Small intestine (tissue), 7 donors: ENCODE measurements around the gene NSG2. TPM values are rescaled to one million over a fixed set of nuclear protein-coding genes. Genes with fewer than 3 reads are reported as not detected.
"Not testable (repeated sequence)": the region's sequence is repeated elsewhere in the genome, so short reads cannot be mapped to it uniquely, and the experiment has no call there.

ENCODE experiments used
- DNase-seq, 2 donors: peaks; one replicate each; pipeline versions ENCODE4 v3.0.0 to v3.0.0-alpha.2; 2013
- FAIRE-seq: peaks from 2 replicates; lab custom pipeline; 2012; peaks lifted over from hg19 to GRCh38; lab: Jason Lieb, UNC
- H3K27ac ChIP-seq, 3 donors: one replicate each; pipeline ENCODE4 v1.5.1; 2013; ENCODE audit warnings: low read length in 2 of 3, mild to moderate bottlenecking in 2 of 3, control low read depth in 1 of 3, inconsistent platforms in 1 of 3, low read depth in 1 of 3, moderate library complexity in 1 of 3
- H3K27me3 ChIP-seq, 3 donors: one replicate each; pipeline ENCODE4 v1.6.1; 2013; ENCODE audit warnings: low read length in 3 of 3, inconsistent platforms in 1 of 3; ENCODE audit not compliant: control insufficient read depth in 3 of 3, insufficient read depth in 3 of 3
- H3K36me3 ChIP-seq, 3 donors: one replicate each; pipeline ENCODE4 v1.6.1; 2013; ENCODE audit warnings: low read length in 3 of 3, inconsistent platforms in 1 of 3, low read depth in 1 of 3, mild to moderate bottlenecking in 1 of 3, moderate library complexity in 1 of 3; ENCODE audit not compliant: control insufficient read depth in 3 of 3, insufficient read depth in 2 of 3
- H3K4me1 ChIP-seq, 3 donors: one replicate each; pipeline ENCODE4 v1.6.1; 2013; ENCODE audit warnings: low read length in 2 of 3, inconsistent platforms in 1 of 3, low read depth in 1 of 3, mild to moderate bottlenecking in 1 of 3, moderate library complexity in 1 of 3; ENCODE audit not compliant: control insufficient read depth in 3 of 3, insufficient read depth in 2 of 3
- H3K4me3 ChIP-seq, 3 donors: one replicate each; pipeline ENCODE4 v1.5.1; 2013; ENCODE audit warnings: low read length in 3 of 3, control low read depth in 1 of 3, inconsistent platforms in 1 of 3, low read depth in 1 of 3, mild to moderate bottlenecking in 1 of 3, moderate library complexity in 1 of 3
- H3K9me3 ChIP-seq, 2 donors: one replicate each; pipeline ENCODE4 v1.6.1; 2013; ENCODE audit warnings: low read depth in 1 of 2, low read length in 1 of 2; ENCODE audit not compliant: control insufficient read depth in 2 of 2, insufficient read depth in 1 of 2
- WGBS, 3 donors: extraction: QIAGEN DNeasy Blood & Tissue Kit; methylation state at CpG; one replicate each; pipeline ENCODE4 v1.1.7; 2013; 5-methylcytosine and 5-hydroxymethylcytosine counted together
- polyA plus RNA-seq, 4 donors: library from polyadenylated mRNA; stranded (reverse) in 3 of 4; unstranded in 1 of 4; fragments of 200-250 nt in 3 of 4; fragments of 120-200 nt in 1 of 4; gene quantifications; one replicate each; pipeline versions ENCODE4 v1.2.1 to v1.2.3, GENCODE V29; 2013
- donor health status: healthy with polysubstance abuse.
- donor health status: control.
- donor health status: control.
- donor health status: Bipolar disorder and iron deficiency.
- donor health status: healthy.

NSG2 gene
- polyA plus RNA-seq, 4 donors = 0.81 to 22.7 (median 1.7) TPM; not detected in 1

DNA sequence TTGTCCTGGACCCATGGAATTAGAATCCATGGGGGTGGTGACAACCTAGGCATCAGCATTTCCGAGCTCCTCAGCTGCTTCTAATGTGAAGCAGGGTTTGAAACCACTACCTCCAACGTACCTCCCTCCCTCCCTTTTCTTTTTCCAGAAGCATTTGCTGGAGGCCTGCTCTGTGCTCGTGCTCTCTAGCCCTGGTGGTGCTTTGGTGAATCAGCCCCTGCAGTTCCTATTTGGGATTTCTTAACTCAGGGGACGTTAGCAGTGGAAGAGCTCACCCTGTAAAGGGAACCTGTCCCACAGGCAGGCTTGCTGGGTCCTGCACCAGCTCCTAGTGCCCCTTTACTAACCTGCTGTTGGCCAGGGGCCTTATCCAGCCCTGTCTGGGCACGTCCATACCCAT, 55.0 kb downstream of the NSG2 start:
- Histone ChIP-seq H3K4me3 (no peak overlapping the region), H3K36me3 (no peaks in the 10 kb centered on the region), H3K27me3 (no peaks in the 10 kb centered on the region), H3K4me1 (no peaks in the 10 kb centered on the region), H3K9me3 (no peaks in the 10 kb centered on the region), H3K27ac (no peak overlapping the region)
- whole genome bisulfite sequencing, 3 donors = 41 to 56% (median 51%) methylated on average over 5 of the region's 5 CpGs
- FAIRE-seq = no peak
- DNase-seq = no peak

DNA sequence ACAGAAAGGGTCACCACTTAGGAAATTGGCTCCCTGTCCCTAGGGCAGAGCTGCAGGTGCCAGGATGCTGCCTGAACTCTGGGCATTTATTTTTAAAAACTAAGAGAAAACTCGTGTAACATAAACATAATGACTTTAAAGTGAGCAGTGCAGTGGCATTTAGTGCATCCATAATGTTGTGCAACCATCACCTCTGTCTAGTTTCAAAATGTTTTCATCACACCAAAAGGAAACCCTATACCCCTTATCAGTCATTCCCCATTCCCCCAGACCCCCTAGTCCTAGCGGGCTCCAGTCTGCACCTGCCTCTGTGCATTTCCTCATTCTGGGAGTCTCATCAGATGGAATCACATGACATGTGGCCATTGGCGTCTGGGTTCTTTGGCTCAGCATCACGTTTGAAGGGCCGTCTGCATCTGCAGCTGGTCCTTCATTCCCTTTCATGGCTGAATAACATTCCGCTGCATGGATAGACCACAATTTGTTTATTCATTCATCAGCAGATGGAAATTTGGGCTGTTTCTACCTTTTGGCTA, 55.8 kb downstream of the NSG2 start:
- 56 to 60% (median 59%) methylated on average over 6 of the region's 6 CpGs for WGBS, 3 donors
- Histone ChIP-seq H3K27ac (no peak overlapping the region), H3K36me3 (no peaks in the 10 kb centered on the region), H3K4me3 (no peak overlapping the region), H3K4me1 (no peaks in the 10 kb centered on the region), H3K27me3 (no peaks in the 10 kb centered on the region), H3K9me3 (no peaks in the 10 kb centered on the region)
- DNase-seq (no peak), FAIRE-seq (no peak)

DNA sequence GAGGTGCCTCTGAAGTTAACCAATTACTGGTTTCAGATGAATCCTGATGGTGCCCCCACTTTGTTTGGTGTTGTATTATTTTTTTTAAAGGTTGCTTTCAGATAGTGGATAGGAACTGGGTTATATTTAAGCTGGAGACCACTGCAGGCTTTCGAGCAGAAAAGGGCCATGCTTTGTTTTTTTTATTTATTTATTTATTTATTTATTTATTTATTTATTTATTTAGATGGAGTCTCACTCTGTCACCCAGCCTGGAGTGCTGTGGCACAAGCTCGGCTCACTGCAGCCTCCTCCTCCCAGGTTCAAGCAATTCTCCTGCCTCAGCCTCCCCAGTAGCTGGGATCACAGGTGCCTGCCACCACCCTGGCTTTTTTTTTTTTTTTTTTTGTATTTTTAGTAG, 57.1 kb downstream of the NSG2 start:
- 78 to 89% (median 87%) methylated on average over 2 of the region's 2 CpGs for WGBS, 3 donors
- H3K27me3 ChIP-seq, H3K4me3 ChIP-seq, H3K9me3 ChIP-seq, FAIRE-seq, H3K36me3 ChIP-seq, H3K27ac ChIP-seq, H3K4me1 ChIP-seq, DNase-seq: not testable (repeated sequence)

DNA sequence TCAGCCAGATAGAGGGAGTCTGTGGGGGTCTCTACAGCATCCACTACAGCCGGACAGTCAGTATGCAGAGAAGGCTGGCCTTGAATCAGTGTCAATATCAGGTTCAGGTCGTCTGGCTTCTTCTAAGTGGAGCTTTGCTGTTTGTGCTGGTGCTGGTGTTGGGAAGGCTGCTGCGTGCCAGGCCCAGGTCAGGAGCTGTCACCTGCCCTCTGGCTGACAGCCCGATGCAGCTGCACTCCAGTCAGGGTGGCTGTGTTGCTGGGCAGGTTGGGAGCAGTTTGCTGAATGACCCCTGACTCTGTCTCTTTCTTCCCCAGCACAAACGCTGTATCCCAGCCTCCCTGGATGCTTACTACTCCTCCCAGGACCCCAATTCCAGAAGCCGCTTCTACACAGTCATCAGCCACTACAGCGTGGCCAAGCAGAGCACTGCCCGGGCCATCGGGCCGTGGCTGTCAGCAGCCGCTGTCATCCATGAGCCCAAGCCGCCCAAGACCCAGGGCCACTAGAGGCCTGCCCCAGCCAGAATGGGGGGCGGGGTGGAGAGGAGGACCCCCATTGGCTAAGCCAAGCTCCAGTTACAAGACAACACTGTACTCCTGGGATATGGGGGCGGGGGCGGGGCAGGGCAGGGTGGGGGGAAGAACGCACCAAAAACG, 61.6 kb downstream of the NSG2 start:
- DNase-seq = no peak
- Histone ChIP-seq H3K4me3 (no peak overlapping the region), H3K4me1 (no peaks in the 10 kb centered on the region), H3K9me3 (no peaks in the 10 kb centered on the region), H3K27me3 (peaks cover 0 to 3% (median 0%) of the 10 kb centered on the region in 3 donors), H3K27ac (no peak overlapping the region), H3K36me3 (no peaks in the 10 kb centered on the region)
- 63 to 70% (median 67%) methylated on average over 17 of the region's 17 CpGs for WGBS, 3 donors
- FAIRE-seq = no peak

DNA sequence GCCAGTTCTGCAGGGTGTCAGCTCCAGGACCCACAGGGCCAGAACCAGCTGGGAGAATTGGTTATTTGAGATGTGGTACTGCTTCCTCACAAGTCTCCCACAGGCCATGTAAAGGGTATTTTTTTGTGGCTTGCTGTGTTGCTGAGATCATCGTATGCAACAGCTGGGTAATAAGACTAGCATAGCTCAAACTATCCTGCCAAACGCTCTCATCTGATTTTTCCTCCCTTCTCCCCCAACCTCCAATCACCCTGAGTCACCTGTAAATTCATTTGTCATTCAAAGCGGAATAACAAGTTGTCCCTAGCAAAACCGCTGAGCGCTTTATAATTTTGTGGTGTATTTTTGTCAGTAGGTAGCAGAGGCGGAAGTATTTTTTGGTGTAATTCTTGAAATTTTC, 63.2 kb downstream of the NSG2 start:
- Histone ChIP-seq H3K36me3 (no peaks in the 10 kb centered on the region), H3K27ac (no peak overlapping the region), H3K9me3 (no peaks in the 10 kb centered on the region), H3K27me3 (peaks cover 0 to 3% (median 0%) of the 10 kb centered on the region in 3 donors), H3K4me1 (no peaks in the 10 kb centered on the region), H3K4me3 (no peak overlapping the region)
- 83 to 85% (median 84%) methylated on average over 6 of the region's 6 CpGs for WGBS, 3 donors
- DNase-seq (no peak), FAIRE-seq (no peak)

DNA sequence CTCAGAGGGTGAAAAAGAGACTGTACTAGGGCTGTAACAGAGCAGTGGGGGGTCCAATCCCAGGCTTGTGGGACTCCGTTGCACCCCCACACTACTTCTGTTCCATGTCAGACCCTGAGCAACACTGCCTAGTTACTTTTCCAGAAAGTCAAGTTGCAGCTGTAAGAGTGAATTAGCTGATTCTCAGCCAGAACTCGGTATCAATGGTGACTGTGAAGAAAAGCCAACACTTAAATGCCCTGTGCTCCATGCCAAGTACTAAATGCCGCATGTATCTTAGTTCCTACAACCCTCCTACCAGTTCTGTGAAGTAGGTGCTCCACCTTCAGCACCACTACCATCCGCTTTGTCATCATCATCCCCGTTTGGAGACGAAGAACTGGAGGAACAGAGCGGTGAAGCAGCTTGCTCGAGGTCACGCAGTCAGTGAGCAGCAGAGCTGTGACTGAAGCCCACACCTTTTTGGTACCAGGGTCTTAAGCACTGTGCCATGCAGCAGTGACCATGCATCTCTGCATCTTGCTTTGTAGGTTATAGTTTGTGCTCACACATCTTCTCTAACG, 64.3 kb downstream of the NSG2 start:
- Histone ChIP-seq H3K36me3 (no peaks in the 10 kb centered on the region), H3K9me3 (no peaks in the 10 kb centered on the region), H3K4me3 (no peak overlapping the region), H3K27ac (no peak overlapping the region), H3K4me1 (no peaks in the 10 kb centered on the region), H3K27me3 (peaks cover 0 to 3% (median 0%) of the 10 kb centered on the region in 3 donors)
- DNase-seq = no peak
- no peak for FAIRE-seq
- WGBS, 3 donors = 78 to 82% (median 79%) methylated on average over 10 of the region's 10 CpGs

DNA sequence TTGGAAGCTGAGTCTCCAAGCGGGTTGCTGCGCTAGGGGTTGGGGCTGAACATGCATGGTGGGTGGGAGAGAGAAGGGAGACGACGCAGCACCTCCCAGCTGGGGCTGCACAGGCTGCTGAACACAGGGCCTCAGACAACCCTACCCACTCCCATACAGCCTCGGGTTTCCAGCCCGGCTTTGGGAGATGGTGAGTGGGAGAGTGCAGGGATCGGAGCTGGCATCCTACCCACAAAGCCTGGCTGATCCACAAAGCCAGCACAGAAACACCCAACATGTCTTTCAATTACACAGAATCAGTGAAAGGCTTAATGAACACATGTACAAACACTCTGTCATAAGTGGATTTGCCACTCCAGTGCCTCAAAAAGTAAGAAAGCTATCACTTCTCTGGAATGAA, 64.8 kb downstream of the NSG2 start:
- H3K4me1 ChIP-seq = no peaks in the 10 kb centered on the region
- DNase-seq = no peak
- peaks cover 0 to 3% (median 0%) of the 10 kb centered on the region in 3 donors for H3K27me3 ChIP-seq
- no peaks in the 10 kb centered on the region for H3K36me3 ChIP-seq
- H3K4me3 ChIP-seq = no peak overlapping the region
- 84 to 86% (median 84%) methylated on average over 7 of the region's 7 CpGs for WGBS, 3 donors
- no peak for FAIRE-seq
- no peaks in the 10 kb centered on the region for H3K9me3 ChIP-seq
- H3K27ac ChIP-seq = no peak overlapping the region

DNA sequence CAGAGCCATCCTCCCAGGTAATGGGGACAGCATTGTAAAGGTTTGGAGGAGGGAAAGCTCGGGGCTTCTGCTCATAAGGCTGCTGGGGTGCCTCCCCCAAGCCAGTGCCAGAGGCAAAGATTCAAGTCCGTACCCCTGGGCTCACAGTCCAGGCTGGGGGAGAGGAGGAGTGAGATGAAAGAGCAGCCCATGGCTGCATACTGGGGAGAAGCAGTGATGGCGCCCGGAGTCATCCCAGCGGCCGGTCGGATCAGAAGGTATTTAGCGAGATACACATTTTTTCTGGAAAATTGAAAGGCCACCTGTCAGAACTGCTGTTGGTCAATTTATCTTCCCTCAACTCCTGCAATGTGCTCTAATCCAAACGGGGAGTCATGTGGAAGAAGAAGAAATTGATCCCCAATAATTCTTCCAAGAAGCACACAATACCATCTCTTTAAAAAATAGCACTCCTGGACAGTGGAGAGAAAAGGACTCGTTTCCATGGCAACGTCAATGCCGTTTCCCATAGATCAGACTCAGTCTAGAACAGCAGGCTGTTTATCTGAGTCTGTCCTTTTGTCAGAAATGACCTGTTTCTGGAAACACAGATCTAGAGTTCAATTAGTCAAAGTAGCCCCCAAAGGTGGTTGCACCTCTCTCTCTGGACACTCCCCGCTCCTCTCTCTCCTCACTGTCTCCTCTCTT, 65.9 kb downstream of the NSG2 start:
- Histone ChIP-seq H3K4me1 (no peaks in the 10 kb centered on the region), H3K4me3 (no peak overlapping the region), H3K36me3 (no peaks in the 10 kb centered on the region), H3K9me3 (no peaks in the 10 kb centered on the region), H3K27me3 (peaks cover 0 to 3% (median 0%) of the 10 kb centered on the region in 3 donors), H3K27ac (no peak overlapping the region)
- WGBS, 3 donors = 73 to 76% (median 75%) methylated on average over 13 of the region's 13 CpGs
- DNase-seq (no peak), FAIRE-seq (no peak)
